ENCODE measurements around the gene LAYN. TPM values are rescaled to one million over a fixed set of nuclear protein-coding genes. Genes with fewer than 3 reads are reported as not detected.

The LAYN gene
- total and polyA plus RNA-seq, 9 of the 15 experiments (the other 6 are each of a cell fraction or from before 2014, with no cell fraction given), result not detected

GRCh38 chr11:111589886-111590499, 49.5 kb downstream of the LAYN start:
- no peaks in the 10 kb centered on the region for H3K9me3 ChIP-seq (replicated peaks; ENCODE audit: control insufficient read depth, insufficient read depth, low read depth, low read length)
- no peak overlapping the region for H3K27ac ChIP-seq (ENCODE audit: extremely low read depth, low read depth, low read length)
- FAIRE-seq, result no peak
- no peaks in the 10 kb centered on the region for H4K20me1 ChIP-seq (replicated peaks; ENCODE audit: control insufficient read depth, insufficient read depth, low read length)
- CTCF ChIA-PET (ENCODE audit: low intra/inter-chr PET ratio), result no interaction called here
- ATAC-seq, result no peak
- H3K4me2 ChIP-seq (ENCODE audit: insufficient read depth, low read length), result no peak overlapping the region
- H3K4me3 ChIP-seq, result no peak overlapping the region
- in situ Hi-C loops (cut with MboI), result no loop called here
- 0% methylated on average over 5 of the region's 5 CpGs for WGBS (ENCODE audit: insufficient coverage, low coverage, missing lambda C conversion rate)
- H3K27me3 ChIP-seq (ENCODE audit: control insufficient read depth in 2 of 2, insufficient read depth in 2 of 2, low read length in 2 of 2), result 0 out of 5 replicates have a peak, but pooled peaks cover 0 to 2% of the 10 kb centered on the region in 2 experiments
- no peak overlapping the region for H2AFZ ChIP-seq (ENCODE audit: low read depth, low read length)
- POLR2A ChIA-PET, result interaction anchor here (0.6 kb wide), 1 partner anchor 239 kb away, joined by 7 read pairs; no protein-coding TSS in a partner anchor
- no TSS peak for BruUV-seq (replicated peaks)
- H3K36me3 ChIP-seq (ENCODE audit: control insufficient read depth, insufficient read depth, low read length), result no peaks in the 10 kb centered on the region
- no peaks in the 10 kb centered on the region for H3K79me2 ChIP-seq (ENCODE audit: control insufficient read depth, insufficient read depth, low read length)
- no peaks in the 10 kb centered on the region for H3K4me1 ChIP-seq (replicated peaks in 1 of 2; ENCODE audit: control insufficient read depth in 2 of 2, insufficient read depth in 2 of 2, low read length in 2 of 2)
- H3K9ac ChIP-seq (ENCODE audit: insufficient read depth in 1 of 2, low read depth in 2 of 2, low read length in 2 of 2), result no peak overlapping the region
- intact Hi-C loops (cut with micrococcal nuclease), result no loop called here
- no peak for DNase-seq (ENCODE audit: extremely low read depth in 1 of 4, low spot score in 3 of 4)
- H3K9me1 ChIP-seq (ENCODE audit: control insufficient read depth, insufficient read depth, low read length), result no peaks in the 10 kb centered on the region
- TF ChIP-seq CEBPZ (IDR thresholded peaks at IDR 0.05; ENCODE audit: borderline replicate concordance, low read depth, low read length) (no peak), CHD1 (IDR thresholded peaks at IDR 0.05; ENCODE audit: low read length) (no peak), PYGO2 (tag; IDR thresholded peaks at IDR 0.05) (no peak), NFIX (CRISPR knock-in tag; IDR thresholded peaks at IDR 0.05; ENCODE audit: low read depth) (no peak), NFRKB (IDR thresholded peaks at IDR 0.05; ENCODE audit: low read depth) (no peak), ZNF639 (CRISPR knock-in tag; conservative IDR thresholded peaks at IDR 0.05 in 1 of 2, IDR thresholded peaks at IDR 0.05 in 1 of 2) (no peak), ZNF655 (CRISPR knock-in tag; IDR thresholded peaks at IDR 0.05) (no peak), BDP1 (IDR thresholded peaks at IDR 0.05; ENCODE audit: insufficient read depth, insufficient read length) (no peak), ZNF57 (CRISPR knock-in tag; IDR thresholded peaks at IDR 0.05) (no peak)

Data from K562 (cell line).